K562 (cell line): ENCODE results near the gene GRIK3. TPM values are rescaled to one million over a fixed set of nuclear protein-coding genes. Genes with fewer than 3 reads are reported as not detected.

ENCODE experiments used
- ATAC-seq: fragments of 200-7000 bp; cut with Tn5 transposase; 3 replicates; pipeline ENCODE4 v1.9.1; 2020; ENCODE audit warnings: moderate library complexity
- BruUV-seq: library from RNA; stranded (reverse); fragments of 400-500 nt; replicated peaks from 2 replicates; lab custom pipeline; 2021; lab: Mats Ljungman, UMichigan
- CTCF ChIA-PET: fragments of 300-600 bp; formaldehyde crosslinking; extraction: SDS; loops from one replicate; lab custom pipeline; 2021; ENCODE audit warnings: low intra/inter-chr PET ratio; lab: Yijun Ruan, JAX
- POLR2A ChIA-PET: fragments of 300-600, 350-650 bp; sonication (Branson Sonifier 250); formaldehyde crosslinking; extraction: SDS; loops from one replicate; lab custom pipeline; 2021; ENCODE audit warnings: antibody characterized with exemption, inconsistent platforms; lab: Yijun Ruan, JAX
- DNase-seq, 4 experiments: peaks; one replicate each; pipeline versions ENCODE4 v3.0.0 to v3.0.0-alpha.2; 2011 to 2018; ENCODE audit warnings: low spot score in 3 of 4, mixed read lengths in 3 of 4; ENCODE audit errors: extremely low read depth in 1 of 4
- FAIRE-seq: peaks from 2 replicates; lab custom pipeline; 2011; peaks lifted over from hg19 to GRCh38; lab: Jason Lieb, UNC
- H2AFZ ChIP-seq: 2 replicates; pipeline ENCODE4 v1.6.0; 2011; ENCODE audit warnings: low read depth, low read length, control low read depth, inconsistent platforms
- H3K27ac ChIP-seq: fragments of 200-600 bp; 3 replicates; pipeline ENCODE4 v1.8.0; 2011; ENCODE audit warnings: low read depth, mild to moderate bottlenecking, control low read depth, inconsistent platforms, low read length, moderate library complexity, mixed read lengths; ENCODE audit errors: extremely low read depth
- H3K27me3 ChIP-seq, 2 experiments: fragments of 300-600 bp in 1 of 2; 2 replicates in 1 of 2; 3 replicates in 1 of 2; pipeline versions ENCODE4 v1.6.0 to v1.8.0; 2011; ENCODE audit warnings: inconsistent platforms in 2 of 2, low read length in 2 of 2, mild to moderate bottlenecking in 1 of 2, mixed read lengths in 1 of 2, moderate library complexity in 1 of 2; ENCODE audit not compliant: control insufficient read depth in 2 of 2, insufficient read depth in 2 of 2
- H3K36me3 ChIP-seq: fragments of 300-600 bp; 3 replicates; pipeline ENCODE4 v1.8.0; 2011; ENCODE audit warnings: mild to moderate bottlenecking, low read length, inconsistent platforms; ENCODE audit not compliant: control insufficient read depth, insufficient read depth
- H3K4me1 ChIP-seq, 2 experiments: fragments of 200-600 bp in 1 of 2; replicated peaks in 1 of 2; 2 replicates in 1 of 2; 3 replicates in 1 of 2; pipeline versions ENCODE4 v1.5.1 to v1.8.0; 2011; ENCODE audit warnings: inconsistent platforms in 2 of 2, low read length in 2 of 2, mild to moderate bottlenecking in 1 of 2, mixed read lengths in 1 of 2, moderate library complexity in 1 of 2; ENCODE audit not compliant: control insufficient read depth in 2 of 2, insufficient read depth in 2 of 2
- H3K4me2 ChIP-seq: 2 replicates; pipeline ENCODE4 v1.6.1; 2011; ENCODE audit warnings: low read length, control low read depth, inconsistent platforms, mixed read lengths; ENCODE audit not compliant: insufficient read depth
- H3K4me3 ChIP-seq: fragments of 200-600 bp; sonication (generic), shearing (Covaris generic); 2 replicates; pipeline ENCODE4 v1.5.1; 2016; ENCODE audit warnings: control low read depth, inconsistent platforms
- H3K79me2 ChIP-seq: fragments of 200-600 bp; 3 replicates; pipeline ENCODE4 v1.8.0; 2011; ENCODE audit warnings: low read length, inconsistent platforms; ENCODE audit not compliant: control insufficient read depth, insufficient read depth
- H3K9ac ChIP-seq, 2 experiments: 2 replicates each; pipeline versions ENCODE4 v1.6.0 to v1.6.1; 2011; ENCODE audit warnings: low read depth in 2 of 2, low read length in 2 of 2, control low read depth in 1 of 2, inconsistent platforms in 1 of 2, mild to moderate bottlenecking in 1 of 2, mixed read lengths in 1 of 2; ENCODE audit not compliant: insufficient read depth in 1 of 2
- H3K9me1 ChIP-seq: one replicate; pipeline ENCODE4 v1.6.0; 2011; ENCODE audit warnings: inconsistent platforms, mild to moderate bottlenecking, low read length, moderate library complexity; ENCODE audit not compliant: control insufficient read depth, insufficient read depth
- H3K9me3 ChIP-seq: replicated peaks from 2 replicates; pipeline ENCODE4 v1.5.1; 2011; ENCODE audit warnings: low read depth, low read length, inconsistent platforms; ENCODE audit not compliant: control insufficient read depth, insufficient read depth
- H4K20me1 ChIP-seq: replicated peaks from 2 replicates; pipeline ENCODE4 v1.6.1; 2011; ENCODE audit warnings: low read length, inconsistent platforms, mixed read lengths; ENCODE audit not compliant: control insufficient read depth, insufficient read depth
- GABPA ChIP-seq: fragments of 200-800 bp; sonication (Bioruptor generic); conservative IDR thresholded peaks from 2 replicates; pipeline ENCODE4 v1.6.1; 2016; ENCODE audit warnings: low read depth, missing genetic modification characterization, missing compliant biosample characterization
- NR1H2 ChIP-seq: sonication (generic); formaldehyde crosslinking; IDR thresholded peaks from 2 replicates; pipeline ENCODE4 v1.4.0; 2020; ENCODE audit warnings: mild to moderate bottlenecking, missing genetic modification reagents
- ZNF263 ChIP-seq: sonication (generic); formaldehyde crosslinking; IDR thresholded peaks from 2 replicates; pipeline ENCODE4 v1.8.0; 2022; ENCODE audit warnings: mild to moderate bottlenecking, missing genetic modification reagents, borderline replicate concordance
- WGBS: fragments of 100-300 bp; shearing (Covaris generic); methylation state at CpG from one replicate; pipeline ENCODE4 v1.1.6; 2016; ENCODE audit warnings: low coverage, mixed read lengths; ENCODE audit not compliant: insufficient coverage; ENCODE audit errors: missing lambda C conversion rate; 5-methylcytosine and 5-hydroxymethylcytosine counted together
- in situ Hi-C: fragments of 300-500 bp; cut with MboI; formaldehyde crosslinking; loops from 4 replicates; pipeline ENCODE4 v1.15.0; 2018; ENCODE audit warnings: inconsistent platforms, mixed read lengths
- intact Hi-C: fragments of 100-400 bp; cut with micrococcal nuclease; formaldehyde crosslinking; loops from 2 replicates; pipeline ENCODE4 v1.14.2; 2022
- polyA plus RNA-seq, 8 experiments: library from polyadenylated mRNA; depleted of rRNA in 4 of 8; stranded (reverse) in 5 of 8; unstranded in 3 of 8; fragments of >200 nt; fragmentation: Nextera tagmentation in 2 of 8; fragmentation: Illumina TruSeq in 1 of 8; extraction: Ambion mirVana in 2 of 8; extraction: Trizol in 1 of 8; gene quantifications; 2 replicates each; pipeline versions ENCODE4 v1.2.1 to v1.2.3, GENCODE V29; 2011 to 2014; ENCODE audit warnings: inconsistent platforms in 1 of 8, missing spikeins in 1 of 8
- total RNA-seq, 7 experiments: library from RNA; depleted of rRNA in 6 of 7; stranded (reverse); fragments of >200 nt in 6 of 7; fragmentation: Illumina TruSeq in 2 of 7; extraction: Trizol in 2 of 7; gene quantifications; 2 replicates each; pipeline versions ENCODE4 v1.2.1 to v1.2.3, GENCODE V29; 2011 to 2021; ENCODE audit warnings: low replicate concordance in 1 of 7
- TF ChIP-seq, protein P1 (sequence below): fragments of 450-650 bp; formaldehyde crosslinking; IDR thresholded peaks from 2 replicates; pipeline ENCODE4 v1.4.0; 2020; ENCODE audit warnings: mild to moderate bottlenecking
- TF ChIP-seq, protein P2 (sequence below), 2 experiments: fragments of 450-650 bp in 1 of 2; sonication (generic) in 1 of 2; formaldehyde crosslinking in 1 of 2; IDR thresholded peaks; 2 replicates each; pipeline versions ENCODE4 v1.7.1 to v1.9.0; 2016 to 2022; ENCODE audit warnings: inconsistent platforms in 1 of 2, mild to moderate bottlenecking in 1 of 2, missing genetic modification reagents in 1 of 2

Gene GRIK3
- total and polyA plus RNA-seq, 9 of the 15 experiments (the other 6 are each of a cell fraction or from before 2014, with no cell fraction given): not detected

DNA sequence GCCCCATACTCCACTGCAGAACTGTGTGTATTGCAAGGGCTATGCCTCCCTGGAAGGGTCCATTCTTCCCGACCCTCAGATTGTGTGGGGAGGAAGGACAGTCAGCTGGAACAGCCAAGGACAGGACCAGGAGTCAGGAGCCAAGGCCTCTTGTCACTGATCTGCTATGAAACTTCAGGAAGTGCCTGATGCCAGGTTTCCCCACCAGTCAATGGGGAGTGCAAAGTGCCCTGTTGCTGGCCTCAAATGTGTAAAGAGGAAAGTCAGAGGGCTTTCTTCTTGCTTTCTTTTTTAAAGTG lies 168.8 kb downstream of the GRIK3 start:
- no peak for DNase-seq
- no peak for FAIRE-seq
- Histone ChIP-seq H4K20me1 (peaks cover 13% of the 10 kb centered on the region; the same call in 1 of the 2 replicates), H2AFZ (peak overlapping the region; percentile 44), H3K9me1 (peaks cover 5% of the 10 kb centered on the region), H3K79me2 (no peaks in the 10 kb centered on the region), H3K36me3 (no peaks in the 10 kb centered on the region), H3K27ac (no peak overlapping the region), H3K4me2 (peak overlapping the region; percentile 24; the same call in 1 of the 2 replicates), H3K4me1 (no peaks in the 10 kb centered on the region; a peak in 1 of 5 replicates), H3K27me3 (peaks cover 0 to 19% of the 10 kb centered on the region in 2 experiments; a peak in 2 of 5 replicates), H3K9ac (no peak overlapping the region), H3K4me3 (no peak overlapping the region), H3K9me3 (no peaks in the 10 kb centered on the region)
- BruUV-seq: no TSS peak
- TF ChIP-seq NR1H2 (CRISPR knock-in tag) (no peak), ZNF263 (CRISPR knock-in tag) (0 out of 2 replicates have a peak, but pooled peaks have one; percentile 39), GABPA (tag) (peak; percentile 69)
- TF ChIP-seq, protein P1, sequence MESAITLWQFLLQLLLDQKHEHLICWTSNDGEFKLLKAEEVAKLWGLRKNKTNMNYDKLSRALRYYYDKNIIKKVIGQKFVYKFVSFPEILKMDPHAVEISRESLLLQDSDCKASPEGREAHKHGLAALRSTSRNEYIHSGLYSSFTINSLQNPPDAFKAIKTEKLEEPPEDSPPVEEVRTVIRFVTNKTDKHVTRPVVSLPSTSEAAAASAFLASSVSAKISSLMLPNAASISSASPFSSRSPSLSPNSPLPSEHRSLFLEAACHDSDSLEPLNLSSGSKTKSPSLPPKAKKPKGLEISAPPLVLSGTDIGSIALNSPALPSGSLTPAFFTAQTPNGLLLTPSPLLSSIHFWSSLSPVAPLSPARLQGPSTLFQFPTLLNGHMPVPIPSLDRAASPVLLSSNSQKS (CRISPR knock-in tag): no peak
- TF ChIP-seq, protein P2, sequence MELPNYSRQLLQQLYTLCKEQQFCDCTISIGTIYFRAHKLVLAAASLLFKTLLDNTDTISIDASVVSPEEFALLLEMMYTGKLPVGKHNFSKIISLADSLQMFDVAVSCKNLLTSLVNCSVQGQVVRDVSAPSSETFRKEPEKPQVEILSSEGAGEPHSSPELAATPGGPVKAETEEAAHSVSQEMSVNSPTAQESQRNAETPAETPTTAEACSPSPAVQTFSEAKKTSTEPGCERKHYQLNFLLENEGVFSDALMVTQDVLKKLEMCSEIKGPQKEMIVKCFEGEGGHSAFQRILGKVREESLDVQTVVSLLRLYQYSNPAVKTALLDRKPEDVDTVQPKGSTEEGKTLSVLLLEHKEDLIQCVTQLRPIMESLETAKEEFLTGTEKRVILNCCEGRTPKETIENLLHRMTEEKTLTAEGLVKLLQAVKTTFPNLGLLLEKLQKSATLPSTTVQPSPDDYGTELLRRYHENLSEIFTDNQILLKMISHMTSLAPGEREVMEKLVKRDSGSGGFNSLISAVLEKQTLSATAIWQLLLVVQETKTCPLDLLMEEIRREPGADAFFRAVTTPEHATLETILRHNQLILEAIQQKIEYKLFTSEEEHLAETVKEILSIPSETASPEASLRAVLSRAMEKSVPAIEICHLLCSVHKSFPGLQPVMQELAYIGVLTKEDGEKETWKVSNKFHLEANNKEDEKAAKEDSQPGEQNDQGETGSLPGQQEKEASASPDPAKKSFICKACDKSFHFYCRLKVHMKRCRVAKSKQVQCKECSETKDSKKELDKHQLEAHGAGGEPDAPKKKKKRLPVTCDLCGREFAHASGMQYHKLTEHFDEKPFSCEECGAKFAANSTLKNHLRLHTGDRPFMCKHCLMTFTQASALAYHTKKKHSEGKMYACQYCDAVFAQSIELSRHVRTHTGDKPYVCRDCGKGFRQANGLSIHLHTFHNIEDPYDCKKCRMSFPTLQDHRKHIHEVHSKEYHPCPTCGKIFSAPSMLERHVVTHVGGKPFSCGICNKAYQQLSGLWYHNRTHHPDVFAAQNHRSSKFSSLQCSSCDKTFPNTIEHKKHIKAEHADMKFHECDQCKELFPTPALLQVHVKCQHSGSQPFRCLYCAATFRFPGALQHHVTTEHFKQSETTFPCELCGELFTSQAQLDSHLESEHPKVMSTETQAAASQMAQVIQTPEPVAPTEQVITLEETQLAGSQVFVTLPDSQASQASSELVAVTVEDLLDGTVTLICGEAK (IDR thresholded peaks at IDR 0.05): 0 out of 2 replicates have a peak, but pooled peaks have one; percentile 2
- TF ChIP-seq, protein P2 (CRISPR knock-in tag; IDR thresholded peaks at IDR 0.05): no peak
- in situ Hi-C loops (no loop called here), intact Hi-C loops (loop anchor here (10.0 kb wide), 1 partner anchor 161 kb away; no protein-coding TSS in a partner anchor)
- POLR2A ChIA-PET: interaction anchor here (1.2 to 1.8 kb wide), 2 partner anchors 9 to 12 kb away, joined by 4 to 5 read pairs; no protein-coding TSS in a partner anchor
- CTCF ChIA-PET: no interaction called here
- WGBS: 0% methylated on average over 1 of the region's 1 CpG
- ATAC-seq: no peak
